GM12878 (cell line): ENCODE data around the gene VWA3A. TPM values are rescaled to one million over a fixed set of nuclear protein-coding genes. Genes with fewer than 3 reads are reported as not detected.

Source experiments
- ATAC-seq: fragments of 200-7000 bp; cut with Tn5 transposase; 3 replicates; pipeline ENCODE4 v1.9.1; 2020; ENCODE audit warnings: mild to moderate bottlenecking, moderate library complexity
- Bru-seq: library from RNA; stranded (reverse); fragments of 400-500 nt; gene quantifications from one replicate; lab custom pipeline; 2021; lab: Mats Ljungman, UMichigan
- BruChase-seq, 2 experiments: library from RNA; stranded (reverse); fragments of 400-500 nt; gene quantifications; one replicate each; lab custom pipeline; 2021; lab: Mats Ljungman, UMichigan
- BruUV-seq: library from RNA; stranded (reverse); fragments of 400-500 nt; replicated peaks from 2 replicates; lab custom pipeline; 2021; lab: Mats Ljungman, UMichigan
- CTCF ChIA-PET: fragments of 300-600 bp; sonication (Branson Sonifier 250); formaldehyde crosslinking; extraction: SDS; loops from one replicate; lab custom pipeline; 2021; ENCODE audit warnings: inconsistent platforms; lab: Yijun Ruan, JAX
- POLR2A ChIA-PET: fragments of 350-600 bp; formaldehyde crosslinking; extraction: SDS; loops from one replicate; lab custom pipeline; 2021; ENCODE audit warnings: inconsistent platforms; lab: Charles Lee
- RAD21 ChIA-PET: fragments of 300-600 bp; sonication (Branson Sonifier 250); formaldehyde crosslinking; loops from one replicate; lab custom pipeline; 2023; ENCODE audit warnings: antibody characterized with exemption; ENCODE audit not compliant: unreplicated experiment; lab: Charles Lee
- SMC1A ChIA-PET: fragments of 300-600 bp; sonication (Branson Sonifier 250); formaldehyde crosslinking; loops from one replicate; lab custom pipeline; 2023; ENCODE audit not compliant: unreplicated experiment, uncharacterized antibody; lab: Charles Lee
- DNase-seq: peaks from one replicate; pipeline ENCODE4 v3.0.0-alpha.2; 2011; ENCODE audit warnings: low read depth, low spot score
- FAIRE-seq: peaks from 3 replicates; lab custom pipeline; 2011; peaks lifted over from hg19 to GRCh38; lab: Jason Lieb, UNC
- H2AFZ ChIP-seq: 2 replicates; pipeline ENCODE4 v1.6.0; 2011; ENCODE audit warnings: low read depth, low read length, control low read depth; ENCODE audit not compliant: control insufficient read depth
- H3K27ac ChIP-seq: 2 replicates; pipeline ENCODE4 v1.5.1; 2011; ENCODE audit warnings: control low read depth; ENCODE audit not compliant: control insufficient read depth, insufficient read depth
- H3K27me3 ChIP-seq, 2 experiments: replicated peaks in 1 of 2; 2 replicates each; pipeline versions ENCODE4 v1.6.0 to v1.6.1; 2011; ENCODE audit warnings: low read length in 1 of 2; ENCODE audit not compliant: control insufficient read depth in 2 of 2, insufficient read depth in 2 of 2
- H3K36me3 ChIP-seq, 2 experiments: 2 replicates each; pipeline ENCODE4 v1.5.1; 2011; ENCODE audit warnings: low read length in 1 of 2; ENCODE audit not compliant: control insufficient read depth in 2 of 2, insufficient read depth in 2 of 2
- H3K4me1 ChIP-seq: 2 replicates; pipeline ENCODE4 v1.6.1; 2011; ENCODE audit warnings: mild to moderate bottlenecking, low read length, moderate library complexity, mixed read lengths; ENCODE audit not compliant: control insufficient read depth, insufficient read depth
- H3K4me2 ChIP-seq: 2 replicates; pipeline ENCODE4 v1.6.0; 2011; ENCODE audit warnings: control low read depth; ENCODE audit not compliant: control insufficient read depth, insufficient read depth
- H3K4me3 ChIP-seq: fragments of 200-600 bp; sonication (generic); 2 replicates; pipeline ENCODE4 v1.5.1; 2016
- H3K79me2 ChIP-seq: 2 replicates; pipeline ENCODE4 v1.6.0; 2011; ENCODE audit warnings: low read length; ENCODE audit not compliant: control insufficient read depth, insufficient read depth
- H3K9ac ChIP-seq: 2 replicates; pipeline ENCODE4 v1.8.0; 2011; ENCODE audit warnings: low read length, control low read depth, mixed read lengths; ENCODE audit not compliant: control insufficient read depth, insufficient read depth
- H3K9me3 ChIP-seq: replicated peaks from 3 replicates; pipeline ENCODE4 v1.5.1; 2011; ENCODE audit warnings: mild to moderate bottlenecking, low read length; ENCODE audit not compliant: control insufficient read depth, insufficient read depth
- H4K20me1 ChIP-seq: 2 replicates; pipeline ENCODE4 v1.6.0; 2011; ENCODE audit not compliant: control insufficient read depth, insufficient read depth
- IKZF2 ChIP-seq, 2 experiments: fragments of 450-650 bp; IDR thresholded peaks; 2 replicates each; pipeline ENCODE4 v1.6.1; 2017; ENCODE audit warnings: mild to moderate bottlenecking in 2 of 2, moderate library complexity in 2 of 2
- MTA3 ChIP-seq: IDR thresholded peaks from 2 replicates; pipeline ENCODE4 v1.6.1; 2012; ENCODE audit warnings: low read length, inconsistent platforms, borderline replicate concordance
- WGBS: methylation state at CpG from one replicate; pipeline ENCODE4 v1.1.6; 2016; ENCODE audit warnings: low lambda C conversion rate; ENCODE audit not compliant: insufficient replicate concordance, insufficient coverage; ENCODE audit errors: missing lambda C conversion rate; 5-methylcytosine and 5-hydroxymethylcytosine counted together
- in situ Hi-C: fragments of 300-500 bp; cut with MboI; formaldehyde crosslinking; loops from 9 replicates; pipeline ENCODE4 v1.14.3; 2018; ENCODE audit warnings: mixed read lengths
- intact Hi-C: fragments of 100-400 bp; cut with micrococcal nuclease; formaldehyde crosslinking; loops from one replicate; pipeline ENCODE4 v1.14.2; 2022; ENCODE audit not compliant: unreplicated experiment
- long read RNA-seq, 2 experiments: library from polyadenylated mRNA; unstranded; transcript quantifications; one replicate each; pipeline ENCODE4 v2.0.0, GENCODE V29; 2019 to 2020
- polyA minus RNA-seq, 3 experiments: library from RNA; depleted of rRNA, polyadenylated mRNA; stranded (reverse); fragments of >200 nt; gene quantifications; 2 replicates each; pipeline ENCODE4 v1.2.3, GENCODE V29; 2011
- polyA plus RNA-seq, 11 experiments: library from polyadenylated mRNA; depleted of rRNA in 4 of 11; unstranded in 6 of 11; stranded (reverse) in 5 of 11; fragments of >200 nt; fragmentation: Nextera tagmentation in 4 of 11; fragmentation: Illumina TruSeq in 1 of 11; extraction: Ambion mirVana in 4 of 11; extraction: Trizol in 1 of 11; gene quantifications; 1 replicate in 1 of 11; 2 replicates in 10 of 11; pipeline versions ENCODE4 v1.2.1 to v1.2.3, GENCODE V29; 2011 to 2016; ENCODE audit warnings: inconsistent platforms in 2 of 11, missing spikeins in 2 of 11, low read depth in 1 of 11
- total RNA-seq, 4 experiments: library from RNA; depleted of rRNA in 3 of 4; stranded (reverse); fragments of >200 nt in 3 of 4; fragmentation: Illumina TruSeq in 1 of 4; extraction: Trizol in 1 of 4; gene quantifications; 2 replicates each; pipeline versions ENCODE4 v1.2.1 to v1.2.3, GENCODE V29; 2013 to 2021

VWA3A gene
- total RNA-seq (2013; cell fraction: nucleolus; rRNA removed), result 0.21 TPM in 1 of 2 replicates, not detected in the other
- not detected in 2 replicates for total RNA-seq (2014; rRNA removed)
- total RNA-seq (2014; rRNA removed; fragmentation: Illumina TruSeq; extraction: Trizol), result not detected in 2 replicates
- total RNA-seq (2021), result not detected in 2 replicates
- polyA plus RNA-seq (2011; ENCODE audit: low read depth), result not detected
- polyA plus RNA-seq (2011; rRNA removed), result 0.01 and 0.03 TPM in 2 replicates
- polyA plus RNA-seq (2011; cell fraction: cytosol; rRNA removed), result 0.01 TPM in 1 of 2 replicates, not detected in the other
- polyA plus RNA-seq (2011; cell fraction: nucleus; rRNA removed), result 0.12 and 0.31 TPM in 2 replicates
- polyA plus RNA-seq (2012), result not detected in 2 replicates
- not detected in 2 replicates for polyA plus RNA-seq (2014; fragmentation: Illumina TruSeq; extraction: Trizol)
- polyA plus RNA-seq (2014; fragmentation: Nextera tagmentation; extraction: Ambion mirVana), result not detected
- polyA plus RNA-seq (2014; rRNA removed), result not detected in 2 replicates
- polyA plus RNA-seq (2016; fragmentation: Nextera tagmentation; extraction: Ambion mirVana), result not detected
- polyA minus RNA-seq (2011; rRNA and poly(A)+ RNA removed), result 0.05 TPM in 1 of 2 replicates, not detected in the other
- polyA minus RNA-seq (2011; cell fraction: cytosol; rRNA and poly(A)+ RNA removed), result not detected in 2 replicates
- polyA minus RNA-seq (2011; cell fraction: nucleus; rRNA and poly(A)+ RNA removed), result not detected in 2 replicates
- percentile 21 among the genes with signal in this experiment for Bru-seq, nascent RNA
- BruChase-seq, experiment 1, labeled RNA remaining after a 6-hour chase, result percentile 27 among the genes with signal in this experiment
- BruChase-seq, experiment 2, labeled RNA remaining after a 2-hour chase, result percentile 23 among the genes with signal in this experiment
- long read RNA-seq, experiment 1, result 0 reads
- long read RNA-seq, experiment 2, result 0 reads

GRCh38 chr16:22092143-22092933, at the start of gene VWA3A:
VWA3A (plus strand) TSS chr16:22092541; CDS start chr16:22092638, 97 bp downstream.
- FAIRE-seq, result no peak
- ChIA-PET CTCF (interaction anchor here (0.8 to 9.7 kb wide), 5 partner anchors 8 to 91 kb away, joined by 3 to 94 read pairs (median 4); no protein-coding TSS in a partner anchor), RAD21 (no interaction called here), POLR2A (no interaction called here), SMC1A (interaction anchor here (0.9 to 3.9 kb wide), 5 partner anchors 10 to 102 kb away, joined by 4 to 28 read pairs (median 5); no protein-coding TSS in a partner anchor)
- no peaks in the 10 kb centered on the region for H3K27me3 ChIP-seq
- no peaks in the 10 kb centered on the region for H3K4me1 ChIP-seq
- ATAC-seq, result no peak
- H3K79me2 ChIP-seq, result no peaks in the 10 kb centered on the region
- no peak for DNase-seq
- H2AFZ ChIP-seq, result no peak within 1 kb of the TSS
- no peaks in the 10 kb centered on the region for H4K20me1 ChIP-seq
- BruUV-seq, result no TSS peak
- H3K4me3 ChIP-seq, result no peak within 1 kb of the TSS
- H3K9me3 ChIP-seq, result no peaks in the 10 kb centered on the region
- H3K27ac ChIP-seq, result no peak within 1 kb of the TSS
- intact Hi-C loops (no loop called here), in situ Hi-C loops (loop anchor here (5.0 kb wide), 1 partner anchor 95 kb away; no protein-coding TSS in a partner anchor)
- no peaks in the 10 kb centered on the region for H3K36me3 ChIP-seq
- 65% methylated on average over 9 of the region's 9 CpGs for WGBS
- no peak within 1 kb of the TSS for H3K4me2 ChIP-seq
- no peak within 1 kb of the TSS for H3K9ac ChIP-seq
- TF ChIP-seq IKZF2 (IDR thresholded peaks at IDR 0.05), result no peak
- no peak for TF ChIP-seq MTA3
